B cell (primary cell): ENCODE measurements around the gene LRRC25. TPM values are rescaled to one million over a fixed set of nuclear protein-coding genes. Genes with fewer than 3 reads are reported as not detected.

Experiments used
- ATAC-seq: fragments of 200-7000 bp; cut with Tn5 transposase; one replicate; pipeline ENCODE4 v1.10.0; 2021; ENCODE audit warnings: low read depth, mild to moderate bottlenecking, moderate number of reproducible peaks, moderate library complexity
- CTCF ChIA-PET: fragments of 350-600 bp; sonication (Branson Sonifier 250); formaldehyde crosslinking; loops from one replicate; lab custom pipeline; 2021; ENCODE audit warnings: antibody characterized with exemption, inconsistent platforms; lab: Charles Lee
- POLR2A ChIA-PET: fragments of 350-600 bp; sonication (Branson Sonifier 250); formaldehyde crosslinking; loops from one replicate; lab custom pipeline; 2021; ENCODE audit warnings: antibody characterized with exemption; lab: Charles Lee
- DNase-seq: peaks from one replicate; pipeline ENCODE4 v3.0.0; 2013
- H2AFZ ChIP-seq: 2 replicates; pipeline ENCODE4 v1.6.1; 2012; ENCODE audit warnings: mild to moderate bottlenecking, low read depth, low read length; ENCODE audit not compliant: insufficient read depth, poor library complexity, severe bottlenecking
- H3K27ac ChIP-seq, 2 donors: 1 replicate in 1 of 2; 2 replicates in 1 of 2; pipeline ENCODE4 v1.5.1; 2012 to 2013; ENCODE audit warnings: low read length in 2 of 2, mild to moderate bottlenecking in 2 of 2, moderate library complexity in 1 of 2
- H3K27me3 ChIP-seq, 4 experiments: fragments of 200-600 bp in 1 of 4; sonication (generic) in 1 of 4; replicated peaks in 1 of 4; 1 replicate in 2 of 4; 2 replicates in 2 of 4; pipeline versions ENCODE4 v1.6.1 to v1.7.0; 2013 to 2016; ENCODE audit warnings: low read length in 3 of 4, mild to moderate bottlenecking in 2 of 4, mixed read lengths in 1 of 4, moderate library complexity in 1 of 4; ENCODE audit not compliant: insufficient read depth in 4 of 4, control insufficient read depth in 3 of 4; ENCODE audit errors: control extremely low read depth in 1 of 4
- H3K36me3 ChIP-seq, 2 experiments: replicated peaks in 1 of 2; 1 replicate in 1 of 2; 2 replicates in 1 of 2; pipeline versions ENCODE4 v1.6.1 to v1.7.1; 2013; ENCODE audit warnings: low read length in 1 of 2; ENCODE audit not compliant: insufficient read depth in 2 of 2, control insufficient read depth in 1 of 2; ENCODE audit errors: control extremely low read depth in 1 of 2, extremely low read depth in 1 of 2
- H3K4me1 ChIP-seq, 2 donors: fragments of 200-600 bp in 1 of 2; sonication (generic) in 1 of 2; 1 replicate in 1 of 2; 2 replicates in 1 of 2; pipeline versions ENCODE4 v1.5.1 to v1.6.1; 2013 to 2017; ENCODE audit warnings: low read length in 2 of 2; ENCODE audit not compliant: control insufficient read depth in 2 of 2, insufficient read depth in 2 of 2
- H3K4me2 ChIP-seq: replicated peaks from 2 replicates; pipeline ENCODE3; 2012; ENCODE audit warnings: mild to moderate bottlenecking, low read depth, low read length; ENCODE audit not compliant: poor library complexity, severe bottlenecking
- H3K4me3 ChIP-seq, 5 experiments: fragments of 200-600 bp in 1 of 5; sonication (generic) in 1 of 5; 1 replicate in 3 of 5; 2 replicates in 2 of 5; pipeline versions ENCODE4 v1.5.1 to v1.7.0; 2011 to 2016; ENCODE audit warnings: low read length in 4 of 5, mild to moderate bottlenecking in 4 of 5, low read depth in 2 of 5, control low read depth in 1 of 5, moderate library complexity in 1 of 5; ENCODE audit not compliant: insufficient read depth in 1 of 5; ENCODE audit errors: control extremely low read depth in 1 of 5, extremely low read depth in 1 of 5
- H3K79me2 ChIP-seq: fragments of 200-600 bp; sonication (generic); one replicate; pipeline ENCODE4 v1.6.0; 2016; ENCODE audit warnings: low read length; ENCODE audit not compliant: control insufficient read depth, insufficient read depth
- H3K9ac ChIP-seq: fragments of 200-600 bp; sonication (generic); 2 replicates; pipeline ENCODE4 v1.6.1; 2017; ENCODE audit warnings: mild to moderate bottlenecking, low read length, moderate library complexity
- H3K9me3 ChIP-seq, 3 donors: one replicate each; pipeline versions ENCODE4 v1.6.1 to v1.7.1; 2013; ENCODE audit warnings: low read length in 2 of 3; ENCODE audit not compliant: control insufficient read depth in 2 of 3, insufficient read depth in 1 of 3; ENCODE audit errors: control extremely low read depth in 1 of 3
- H4K20me1 ChIP-seq: 2 replicates; pipeline ENCODE4 v1.6.0; 2012; ENCODE audit warnings: mild to moderate bottlenecking, low read length; ENCODE audit not compliant: insufficient read depth, control insufficient read depth, poor library complexity, severe bottlenecking
- H3K27ac Mint-ChIP-seq: one replicate; pipeline ENCODE4 v1.8.0; 2021; ENCODE audit warnings: mixed read lengths
- H3K27me3 Mint-ChIP-seq: one replicate; pipeline ENCODE4 v1.8.0; 2021; ENCODE audit warnings: mixed read lengths
- H3K4me1 Mint-ChIP-seq: one replicate; pipeline ENCODE4 v1.8.0; 2021; ENCODE audit warnings: mixed read lengths
- H3K4me3 Mint-ChIP-seq: one replicate; pipeline ENCODE4 v1.8.0; 2021; ENCODE audit warnings: mixed read lengths
- H3K9me3 Mint-ChIP-seq: one replicate; pipeline ENCODE4 v1.8.0; 2022; ENCODE audit warnings: mixed read lengths; ENCODE audit not compliant: insufficient read depth
- EZH2 ChIP-seq: IDR thresholded peaks from 2 replicates; pipeline ENCODE4 v1.6.1; 2012; ENCODE audit warnings: borderline replicate concordance, low read depth, mild to moderate bottlenecking, moderate library complexity, low read length; ENCODE audit not compliant: insufficient read depth, poor library complexity, severe bottlenecking
- WGBS: methylation state at CpG from one replicate; pipeline ENCODE4 v1.1.5; 2013; ENCODE audit warnings: missing lambda C conversion rate; ENCODE audit not compliant: insufficient coverage; 5-methylcytosine and 5-hydroxymethylcytosine counted together
- intact Hi-C: fragments of 100-400 bp; cut with micrococcal nuclease; formaldehyde crosslinking; loops from one replicate; pipeline ENCODE4 v1.10.0; 2022
- polyA plus RNA-seq: library from polyadenylated mRNA; depleted of rRNA; stranded (reverse); fragments of >200 nt; gene quantifications from 2 replicates; pipeline ENCODE4 v1.2.3, GENCODE V29; 2012
- total RNA-seq, 2 donors: library from RNA; stranded (reverse); fragments of 120-200 nt in 1 of 2; gene quantifications; 1 replicate in 1 of 2; 2 replicates in 1 of 2; pipeline versions ENCODE4 v1.2.3 to v1.2.4, GENCODE V29; 2013 to 2022
- TF ChIP-seq, protein P1 (sequence below): fragments of 200-600 bp; IDR thresholded peaks from one replicate; pipeline ENCODE4 v1.8.0; 2022; ENCODE audit warnings: antibody characterized with exemption, mild to moderate bottlenecking

Gene LRRC25
- total and polyA plus RNA-seq, 2 donors (not counting 1 experiment from before 2014, with no cell fraction given) = 2.4 to 5.7 TPM

- DNase-seq = no peak
- WGBS = 96% methylated on average over 22 of the region's 23 CpGs
- ChIA-PET POLR2A (no interaction called here), CTCF (interaction anchor here (0.6 to 3.3 kb wide), 4 partner anchors 10 to 580 kb away, joined by 3 to 11 read pairs (median 6); no protein-coding TSS in a partner anchor)
- Histone ChIP-seq H3K9me3 (no peaks in the 10 kb centered on the region), H3K9ac (no peak overlapping the region), H2AFZ (no peak overlapping the region), H3K79me2 (no peaks in the 10 kb centered on the region), H3K4me3 (no peak overlapping the region), H4K20me1 (peaks cover 21% of the 10 kb centered on the region), H3K27me3 (no peaks in the 10 kb centered on the region), H3K4me2 (no peak overlapping the region), H3K4me1 (peaks cover 10 to 28% of the 10 kb centered on the region in 2 donors), H3K36me3 (peaks cover 0 to 27% of the 10 kb centered on the region in 2 experiments), H3K27ac (no peak overlapping the region)
- Mint-ChIP-seq H3K4me1 (peaks cover 23% of the 10 kb centered on the region), H3K27me3 (no peaks in the 10 kb centered on the region), H3K9me3 (no peaks in the 10 kb centered on the region), H3K4me3 (no peak overlapping the region), H3K27ac (no peak overlapping the region)
- intact Hi-C loops = no loop called here
- TF ChIP-seq EZH2 = no peak
- TF ChIP-seq, protein P1, sequence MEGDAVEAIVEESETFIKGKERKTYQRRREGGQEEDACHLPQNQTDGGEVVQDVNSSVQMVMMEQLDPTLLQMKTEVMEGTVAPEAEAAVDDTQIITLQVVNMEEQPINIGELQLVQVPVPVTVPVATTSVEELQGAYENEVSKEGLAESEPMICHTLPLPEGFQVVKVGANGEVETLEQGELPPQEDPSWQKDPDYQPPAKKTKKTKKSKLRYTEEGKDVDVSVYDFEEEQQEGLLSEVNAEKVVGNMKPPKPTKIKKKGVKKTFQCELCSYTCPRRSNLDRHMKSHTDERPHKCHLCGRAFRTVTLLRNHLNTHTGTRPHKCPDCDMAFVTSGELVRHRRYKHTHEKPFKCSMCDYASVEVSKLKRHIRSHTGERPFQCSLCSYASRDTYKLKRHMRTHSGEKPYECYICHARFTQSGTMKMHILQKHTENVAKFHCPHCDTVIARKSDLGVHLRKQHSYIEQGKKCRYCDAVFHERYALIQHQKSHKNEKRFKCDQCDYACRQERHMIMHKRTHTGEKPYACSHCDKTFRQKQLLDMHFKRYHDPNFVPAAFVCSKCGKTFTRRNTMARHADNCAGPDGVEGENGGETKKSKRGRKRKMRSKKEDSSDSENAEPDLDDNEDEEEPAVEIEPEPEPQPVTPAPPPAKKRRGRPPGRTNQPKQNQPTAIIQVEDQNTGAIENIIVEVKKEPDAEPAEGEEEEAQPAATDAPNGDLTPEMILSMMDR = no peak
- ATAC-seq = no peak
Measured at GRCh38 chr19:18440936-18441803, 43.7 kb upstream of the LRRC25 start.

GRCh38 chr19:18440415-18440877 is 43.0 kb upstream of the LRRC25 start:
- no peak overlapping the region for H3K4me2 ChIP-seq
- H3K27ac Mint-ChIP-seq = peak overlapping the region; percentile 24
- DNase-seq = peak; percentile 61

More at GRCh38 chr19:18440415-18440877, 43.0 kb upstream of the LRRC25 start:
- H3K4me3 Mint-ChIP-seq = no peak overlapping the region
- ATAC-seq = no peak
- H3K9me3 ChIP-seq = no peaks in the 10 kb centered on the region
- peaks cover 14 to 33% of the 10 kb centered on the region in 2 donors for H3K4me1 ChIP-seq
- peaks cover 21% of the 10 kb centered on the region for H4K20me1 ChIP-seq
- ChIA-PET POLR2A (no interaction called here), CTCF (interaction anchor here (0.6 to 3.3 kb wide), 5 partner anchors 10 to 407 kb away, joined by 3 to 11 read pairs (median 4); partner anchors contain the start of gene SSBP4)
- no peaks in the 10 kb centered on the region for H3K27me3 Mint-ChIP-seq
- H3K9ac ChIP-seq = no peak overlapping the region
- 50% methylated on average over 11 of the region's 11 CpGs for WGBS
- no peaks in the 10 kb centered on the region for H3K9me3 Mint-ChIP-seq
- H3K27ac ChIP-seq = no peak overlapping the region
- no peak overlapping the region for H2AFZ ChIP-seq
- H3K4me1 Mint-ChIP-seq = peaks cover 26% of the 10 kb centered on the region
- no peaks in the 10 kb centered on the region for H3K27me3 ChIP-seq
- intact Hi-C loops = no loop called here
- TF ChIP-seq EZH2 = no peak
- TF ChIP-seq, protein P1 = peak; percentile 18
- no peaks in the 10 kb centered on the region for H3K79me2 ChIP-seq
- H3K36me3 ChIP-seq = peaks cover 0 to 20% of the 10 kb centered on the region in 2 experiments
- no peak overlapping the region for H3K4me3 ChIP-seq
